ENCODE measurements around the gene PLEKHA7.

The PLEKHA7 gene

DNA sequence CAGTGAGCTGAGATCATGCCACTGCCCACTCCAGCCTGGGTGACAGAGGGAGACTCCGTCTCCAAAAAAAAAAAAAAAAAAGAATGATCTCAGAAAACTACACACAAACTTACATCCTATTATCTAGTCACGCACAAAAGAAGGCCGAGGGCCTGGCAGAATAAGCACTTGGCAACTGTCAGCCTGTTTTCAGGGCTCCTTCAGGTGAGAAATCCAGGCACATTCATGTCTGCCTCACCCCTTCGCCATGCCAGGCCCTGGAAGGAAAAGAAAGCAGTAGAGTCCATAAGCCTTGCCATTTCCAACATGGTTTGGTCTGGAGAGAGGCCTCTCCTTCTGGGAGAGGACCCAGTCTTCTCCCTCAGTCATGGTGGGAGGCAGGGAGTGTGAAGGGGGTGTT, 244.8 kb downstream of the PLEKHA7 start:
- DNase-seq (ENCODE audit: extremely low read depth, insufficient read length), result no peak
- Histone ChIP-seq H3K27me3 (replicated peaks; ENCODE audit: control insufficient read depth, insufficient read depth, low read length) (no peaks in the 10 kb centered on the region), H3K36me3 (ENCODE audit: control insufficient read depth, insufficient read depth, low read length) (no peaks in the 10 kb centered on the region), H3K4me3 (replicated peaks; ENCODE audit: low read depth, low read length) (no peak overlapping the region)
- TF ChIP-seq, protein P1, sequence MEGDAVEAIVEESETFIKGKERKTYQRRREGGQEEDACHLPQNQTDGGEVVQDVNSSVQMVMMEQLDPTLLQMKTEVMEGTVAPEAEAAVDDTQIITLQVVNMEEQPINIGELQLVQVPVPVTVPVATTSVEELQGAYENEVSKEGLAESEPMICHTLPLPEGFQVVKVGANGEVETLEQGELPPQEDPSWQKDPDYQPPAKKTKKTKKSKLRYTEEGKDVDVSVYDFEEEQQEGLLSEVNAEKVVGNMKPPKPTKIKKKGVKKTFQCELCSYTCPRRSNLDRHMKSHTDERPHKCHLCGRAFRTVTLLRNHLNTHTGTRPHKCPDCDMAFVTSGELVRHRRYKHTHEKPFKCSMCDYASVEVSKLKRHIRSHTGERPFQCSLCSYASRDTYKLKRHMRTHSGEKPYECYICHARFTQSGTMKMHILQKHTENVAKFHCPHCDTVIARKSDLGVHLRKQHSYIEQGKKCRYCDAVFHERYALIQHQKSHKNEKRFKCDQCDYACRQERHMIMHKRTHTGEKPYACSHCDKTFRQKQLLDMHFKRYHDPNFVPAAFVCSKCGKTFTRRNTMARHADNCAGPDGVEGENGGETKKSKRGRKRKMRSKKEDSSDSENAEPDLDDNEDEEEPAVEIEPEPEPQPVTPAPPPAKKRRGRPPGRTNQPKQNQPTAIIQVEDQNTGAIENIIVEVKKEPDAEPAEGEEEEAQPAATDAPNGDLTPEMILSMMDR (IDR thresholded peaks at IDR 0.05; ENCODE audit: insufficient read depth, low read length, poor library complexity, severe bottlenecking), result no peak

DNA sequence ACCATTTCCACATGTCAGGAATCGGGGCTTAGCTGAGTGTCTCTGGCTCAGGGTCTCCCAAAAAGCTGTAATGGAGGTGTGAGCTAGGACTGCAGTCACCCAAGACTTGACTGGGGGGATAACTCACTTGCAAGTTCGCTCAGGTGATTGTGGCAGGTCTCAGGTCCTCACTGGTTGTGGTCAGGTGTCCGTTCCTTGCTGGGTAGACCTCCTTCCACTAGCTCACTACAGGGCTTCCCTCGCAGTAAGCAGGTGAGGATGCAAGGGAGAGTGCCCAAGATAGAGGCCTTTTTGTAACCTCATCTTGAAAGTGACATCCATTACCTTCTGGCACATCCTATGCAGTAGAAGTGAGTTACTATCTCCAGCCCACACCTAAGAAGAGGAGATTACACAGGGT, 246.3 kb downstream of the PLEKHA7 start:
- no peak overlapping the region for H3K4me3 ChIP-seq (replicated peaks; ENCODE audit: low read depth, low read length)

DNA sequence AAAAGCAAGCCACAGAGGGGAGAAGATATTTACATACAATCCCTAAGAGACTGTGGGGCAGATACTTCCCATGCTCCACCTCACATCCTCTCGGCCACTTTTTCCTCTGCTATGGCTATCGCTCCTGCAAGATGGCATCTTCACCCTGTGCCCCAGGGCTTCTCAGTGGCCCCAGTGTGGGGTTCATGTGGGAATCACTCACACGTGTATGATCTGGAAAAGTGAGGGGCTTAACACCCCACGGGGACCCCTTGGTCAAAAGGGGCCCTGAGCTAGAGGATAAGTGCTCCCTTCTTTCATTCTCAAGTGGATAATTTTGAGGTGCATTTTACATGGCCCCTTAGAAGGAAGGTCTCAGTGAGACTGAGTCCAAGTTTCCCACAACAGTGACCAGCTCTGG, 247.1 kb downstream of the PLEKHA7 start:
- DNase-seq (ENCODE audit: extremely low read depth, insufficient read length), result no peak
- Histone ChIP-seq H3K4me3 (replicated peaks; ENCODE audit: low read depth, low read length) (no peak overlapping the region), H3K36me3 (ENCODE audit: control insufficient read depth, insufficient read depth, low read length) (no peaks in the 10 kb centered on the region), H3K27me3 (replicated peaks; ENCODE audit: control insufficient read depth, insufficient read depth, low read length) (no peaks in the 10 kb centered on the region; the same call in 1 of the 2 replicates)
- TF ChIP-seq, protein P1 (IDR thresholded peaks at IDR 0.05; ENCODE audit: insufficient read depth, low read length, poor library complexity, severe bottlenecking), result no peak

More for the DNA sequence above, 246.3 kb downstream of the PLEKHA7 start:
- no peak for DNase-seq (ENCODE audit: extremely low read depth, insufficient read length)
- Histone ChIP-seq H3K36me3 (ENCODE audit: control insufficient read depth, insufficient read depth, low read length) (no peaks in the 10 kb centered on the region), H3K27me3 (replicated peaks; ENCODE audit: control insufficient read depth, insufficient read depth, low read length) (no peaks in the 10 kb centered on the region; the same call in 1 of the 2 replicates)
- TF ChIP-seq, protein P1 (IDR thresholded peaks at IDR 0.05; ENCODE audit: insufficient read depth, low read length, poor library complexity, severe bottlenecking), result no peak

DNA sequence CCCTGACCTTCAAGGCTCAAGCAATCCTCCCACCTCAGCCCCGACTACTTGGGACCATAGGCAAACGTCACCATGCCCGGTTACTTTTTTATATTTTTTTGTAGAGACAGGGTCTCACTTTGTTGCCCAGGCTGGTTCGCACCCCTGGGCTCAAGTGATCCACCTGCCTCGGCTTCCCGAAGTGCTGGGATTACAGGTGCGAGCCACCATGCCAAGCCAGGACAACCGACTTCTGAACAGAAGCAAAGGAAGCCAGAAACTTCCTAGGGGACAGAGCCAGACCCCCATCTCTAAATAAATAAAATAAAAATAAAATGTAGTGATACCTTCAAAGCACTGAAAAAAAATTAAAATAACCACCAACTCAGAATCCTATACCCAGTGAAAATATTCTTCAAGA, 249.3 kb downstream of the PLEKHA7 start:
- TF ChIP-seq, protein P1 (IDR thresholded peaks at IDR 0.05; ENCODE audit: insufficient read depth, low read length, poor library complexity, severe bottlenecking), result no peak
- H3K36me3 ChIP-seq (ENCODE audit: control insufficient read depth, insufficient read depth, low read length), result no peaks in the 10 kb centered on the region
- no peak for DNase-seq (ENCODE audit: extremely low read depth, insufficient read length)
- no peaks in the 10 kb centered on the region; the same call in 1 of the 2 replicates for H3K27me3 ChIP-seq (replicated peaks; ENCODE audit: control insufficient read depth, insufficient read depth, low read length)
- H3K4me3 ChIP-seq (replicated peaks; ENCODE audit: low read depth, low read length), result no peak overlapping the region

- DNase-seq (ENCODE audit: extremely low read depth, insufficient read length), result no peak
- TF ChIP-seq, protein P1 (IDR thresholded peaks at IDR 0.05; ENCODE audit: insufficient read depth, low read length, poor library complexity, severe bottlenecking), result no peak
- no peaks in the 10 kb centered on the region; the same call in 1 of the 2 replicates for H3K27me3 ChIP-seq (replicated peaks; ENCODE audit: control insufficient read depth, insufficient read depth, low read length)
- no peak overlapping the region for H3K4me3 ChIP-seq (replicated peaks; ENCODE audit: low read depth, low read length)
- H3K36me3 ChIP-seq (ENCODE audit: control insufficient read depth, insufficient read depth, low read length), result no peaks in the 10 kb centered on the region
Measured at GRCh38 chr11:16763746-16764145, 250.5 kb downstream of the PLEKHA7 start.

Measured in GM06990 (cell line).